Progenitor cell of endocrine pancreas (in vitro differentiated cells): Measurements from ENCODE around the gene GLP2R. TPM values are rescaled to one million over a fixed set of nuclear protein-coding genes. Genes with fewer than 3 reads are reported as not detected.

Experiments used
- DNase-seq: peaks from one replicate; pipeline ENCODE4 v3.0.0; 2021; ENCODE audit warnings: low spot score; ENCODE audit not compliant: unreplicated experiment
- H3K27ac Mint-ChIP-seq: 2 replicates; pipeline ENCODE4 v1.8.0; 2021; ENCODE audit warnings: mild to moderate bottlenecking, moderate library complexity, mixed read lengths
- H3K27me3 Mint-ChIP-seq: 2 replicates; pipeline ENCODE4 v1.8.0; 2021; ENCODE audit warnings: mixed read lengths
- H3K36me3 Mint-ChIP-seq: 2 replicates; pipeline ENCODE4 v1.8.0; 2022; ENCODE audit warnings: mixed read lengths; ENCODE audit not compliant: insufficient read depth
- H3K4me1 Mint-ChIP-seq: 2 replicates; pipeline ENCODE4 v1.8.0; 2021; ENCODE audit warnings: low read depth, mixed read lengths
- H3K4me3 Mint-ChIP-seq: 2 replicates; pipeline ENCODE4 v1.8.0; 2021; ENCODE audit warnings: low read depth, mild to moderate bottlenecking, moderate library complexity, mixed read lengths
- H3K9me3 Mint-ChIP-seq: 2 replicates; pipeline ENCODE4 v1.8.0; 2021; ENCODE audit warnings: low read depth, mixed read lengths
- CTCF ChIP-seq: fragments of 200-600 bp; sonication (generic); IDR thresholded peaks from one replicate; pipeline ENCODE4 v1.5.0; 2021; ENCODE audit warnings: antibody characterized with exemption, mild to moderate bottlenecking; ENCODE audit not compliant: unreplicated experiment
- total RNA-seq: library from RNA; stranded (reverse); gene quantifications from 2 replicates; pipeline ENCODE4 v1.2.1, GENCODE V29; 2021

The GLP2R gene
- total RNA-seq, 1 donor from 2014 or later: not detected

DNA sequence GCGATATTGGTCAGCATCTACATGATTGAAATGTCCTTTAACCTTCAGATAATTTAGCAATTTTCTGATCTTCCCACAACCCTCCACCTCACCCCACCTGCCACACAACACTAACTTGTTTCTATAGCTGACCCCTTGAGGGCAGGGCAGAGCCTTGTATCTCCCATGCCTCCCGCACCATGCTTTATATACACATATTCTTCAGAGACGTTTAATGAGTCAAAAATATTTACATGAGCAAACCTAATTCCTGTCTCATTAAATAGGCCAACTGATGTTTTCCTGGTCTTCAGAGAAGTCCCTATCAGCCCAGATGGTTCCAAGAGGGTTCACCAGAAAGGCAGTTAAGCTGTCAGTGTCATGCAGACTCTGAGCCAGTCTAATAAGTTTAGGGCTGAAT is 27.7 kb upstream of the GLP2R start:
- Mint-ChIP-seq H3K27ac (no peak overlapping the region), H3K4me3 (no peak overlapping the region), H3K4me1 (no peaks in the 10 kb centered on the region), H3K27me3 (peaks cover 20% of the 10 kb centered on the region), H3K9me3 (no peaks in the 10 kb centered on the region), H3K36me3 (no peaks in the 10 kb centered on the region)
- no peak for DNase-seq
- TF ChIP-seq CTCF: no peak

DNA sequence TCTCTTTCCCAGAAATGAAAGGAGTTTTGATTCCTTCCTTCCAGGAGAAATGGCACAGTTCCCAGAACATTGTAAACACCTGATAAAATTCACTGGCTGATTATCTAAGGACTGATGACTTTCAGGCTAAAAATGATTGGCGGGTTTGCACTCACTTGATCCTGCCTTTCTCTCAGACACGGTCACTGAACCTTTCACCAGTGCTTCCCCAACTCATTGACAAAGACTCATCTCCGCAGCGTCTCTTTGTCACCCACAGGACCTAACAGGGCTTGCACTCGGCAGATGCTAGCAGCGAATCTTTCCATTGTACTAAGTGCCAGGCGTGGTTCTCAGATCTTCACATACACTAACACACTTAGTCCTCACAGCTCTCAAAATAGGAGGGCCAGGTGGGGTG is 27.0 kb upstream of the GLP2R start:
- Mint-ChIP-seq H3K9me3 (no peaks in the 10 kb centered on the region), H3K36me3 (no peaks in the 10 kb centered on the region), H3K4me3 (no peak overlapping the region), H3K27ac (peak overlapping the region; percentile 5), H3K27me3 (peaks cover 21% of the 10 kb centered on the region), H3K4me1 (no peaks in the 10 kb centered on the region)
- DNase-seq: no peak
- TF ChIP-seq CTCF: no peak

GRCh38 chr17:9801505-9801904 is 24.2 kb upstream of the GLP2R start:
- H3K27me3 Mint-ChIP-seq: peaks cover 17% of the 10 kb centered on the region
- DNase-seq: no peak
- H3K36me3 Mint-ChIP-seq: no peaks in the 10 kb centered on the region
- H3K4me3 Mint-ChIP-seq: no peak overlapping the region
- no peak overlapping the region for H3K27ac Mint-ChIP-seq
- TF ChIP-seq CTCF: no peak
- no peaks in the 10 kb centered on the region for H3K9me3 Mint-ChIP-seq
- no peaks in the 10 kb centered on the region for H3K4me1 Mint-ChIP-seq

DNA sequence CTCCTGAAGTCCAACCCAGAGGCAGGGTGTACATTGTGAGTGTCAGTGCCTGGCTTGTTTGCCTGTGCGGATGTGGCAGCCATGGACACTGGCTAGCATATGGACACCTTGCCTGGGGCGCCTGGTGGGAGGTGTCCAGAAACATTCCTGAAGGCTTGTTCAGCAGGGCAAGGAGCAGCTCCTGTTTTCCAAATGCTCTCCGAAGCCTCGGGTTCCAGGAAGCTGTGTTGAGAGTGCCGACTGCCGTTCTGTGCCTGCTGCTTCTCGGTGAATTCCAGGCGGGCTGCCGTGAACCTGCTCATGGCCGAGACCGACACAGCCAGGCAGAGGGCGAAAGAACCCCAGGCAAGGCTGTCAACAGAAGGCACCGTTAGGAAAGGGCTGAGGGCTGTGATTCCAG is 23.4 kb upstream of the GLP2R start:
- no peak for TF ChIP-seq CTCF

GRCh38 chr17:9802697-9803096 is 23.0 kb upstream of the GLP2R start:
- peaks cover 19% of the 10 kb centered on the region for H3K27me3 Mint-ChIP-seq
- no peak for DNase-seq
- H3K9me3 Mint-ChIP-seq: no peaks in the 10 kb centered on the region
- no peaks in the 10 kb centered on the region for H3K36me3 Mint-ChIP-seq
- no peak for TF ChIP-seq CTCF
- H3K4me1 Mint-ChIP-seq: no peaks in the 10 kb centered on the region
- H3K4me3 Mint-ChIP-seq: no peak overlapping the region
- no peak overlapping the region for H3K27ac Mint-ChIP-seq

More for the DNA sequence above, 23.4 kb upstream of the GLP2R start:
- no peak for DNase-seq
- Mint-ChIP-seq H3K36me3 (no peaks in the 10 kb centered on the region), H3K27me3 (peaks cover 15% of the 10 kb centered on the region), H3K9me3 (no peaks in the 10 kb centered on the region), H3K27ac (no peak overlapping the region), H3K4me1 (no peaks in the 10 kb centered on the region), H3K4me3 (no peak overlapping the region)

DNA sequence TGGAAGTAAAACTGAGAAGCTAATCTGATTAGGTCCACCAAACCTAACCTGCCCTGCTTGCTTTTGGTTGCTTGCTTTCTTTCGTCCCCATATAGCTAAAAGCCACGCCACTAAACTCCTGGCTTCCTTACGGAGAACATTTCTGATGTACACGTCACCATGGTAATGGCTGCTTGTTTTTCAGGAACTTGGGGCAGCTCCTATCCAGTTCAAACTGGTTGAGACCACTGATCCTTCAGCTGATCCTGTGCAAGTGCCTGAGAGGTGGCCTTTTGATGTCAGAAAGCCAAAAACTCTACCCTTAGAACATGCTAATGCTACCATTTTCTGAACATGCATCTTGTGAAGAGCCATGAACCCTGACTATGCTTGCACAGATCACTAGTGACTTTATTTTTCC is 20.0 kb upstream of the GLP2R start:
- DNase-seq: no peak
- no peak for TF ChIP-seq CTCF
- no peaks in the 10 kb centered on the region for H3K36me3 Mint-ChIP-seq
- peaks cover 2% of the 10 kb centered on the region for H3K9me3 Mint-ChIP-seq
- H3K27me3 Mint-ChIP-seq: peaks cover 38% of the 10 kb centered on the region
- H3K4me3 Mint-ChIP-seq: no peak overlapping the region
- no peaks in the 10 kb centered on the region for H3K4me1 Mint-ChIP-seq
- no peak overlapping the region for H3K27ac Mint-ChIP-seq
